ENCODE measurements around the gene STK32C.

DNA sequence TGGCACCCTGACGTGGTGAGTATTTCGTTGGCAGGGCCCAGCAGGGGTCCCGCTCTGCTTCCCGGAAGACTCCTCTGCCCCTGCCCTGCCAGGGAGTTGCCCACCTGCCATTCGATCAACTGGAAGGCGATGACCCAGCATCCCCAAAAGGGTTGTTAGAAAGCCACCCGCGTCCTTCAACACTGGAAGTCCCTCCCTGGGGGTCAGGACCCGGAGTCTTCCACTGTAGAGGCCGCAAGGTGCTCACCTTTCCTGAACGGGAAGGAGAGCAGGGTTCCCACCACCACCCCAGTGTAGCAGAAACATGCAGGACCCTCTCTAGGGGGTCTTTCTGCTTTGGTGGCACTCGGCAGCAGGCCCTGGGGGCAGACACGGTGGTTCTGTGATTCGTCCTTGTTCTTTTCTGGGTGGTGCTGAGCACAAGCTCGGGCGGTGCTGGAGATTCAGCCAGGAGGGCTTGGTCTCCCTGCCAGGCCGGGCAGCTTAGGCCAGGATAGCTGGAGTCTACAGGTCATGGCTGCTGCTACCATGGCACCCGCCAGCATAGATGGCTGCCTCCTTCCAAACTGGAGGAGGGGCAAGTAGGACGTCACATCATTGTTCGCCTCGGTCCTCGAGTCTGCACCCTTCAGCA is 140.6 kb downstream of the STK32C start:
- TF ChIP-seq, protein P1, sequence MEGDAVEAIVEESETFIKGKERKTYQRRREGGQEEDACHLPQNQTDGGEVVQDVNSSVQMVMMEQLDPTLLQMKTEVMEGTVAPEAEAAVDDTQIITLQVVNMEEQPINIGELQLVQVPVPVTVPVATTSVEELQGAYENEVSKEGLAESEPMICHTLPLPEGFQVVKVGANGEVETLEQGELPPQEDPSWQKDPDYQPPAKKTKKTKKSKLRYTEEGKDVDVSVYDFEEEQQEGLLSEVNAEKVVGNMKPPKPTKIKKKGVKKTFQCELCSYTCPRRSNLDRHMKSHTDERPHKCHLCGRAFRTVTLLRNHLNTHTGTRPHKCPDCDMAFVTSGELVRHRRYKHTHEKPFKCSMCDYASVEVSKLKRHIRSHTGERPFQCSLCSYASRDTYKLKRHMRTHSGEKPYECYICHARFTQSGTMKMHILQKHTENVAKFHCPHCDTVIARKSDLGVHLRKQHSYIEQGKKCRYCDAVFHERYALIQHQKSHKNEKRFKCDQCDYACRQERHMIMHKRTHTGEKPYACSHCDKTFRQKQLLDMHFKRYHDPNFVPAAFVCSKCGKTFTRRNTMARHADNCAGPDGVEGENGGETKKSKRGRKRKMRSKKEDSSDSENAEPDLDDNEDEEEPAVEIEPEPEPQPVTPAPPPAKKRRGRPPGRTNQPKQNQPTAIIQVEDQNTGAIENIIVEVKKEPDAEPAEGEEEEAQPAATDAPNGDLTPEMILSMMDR (IDR thresholded peaks at IDR 0.05), result no peak
- TF ChIP-seq POLR2AphosphoS5 (IDR thresholded peaks at IDR 0.05), result no peak
- no peak for TF ChIP-seq POLR2A (IDR thresholded peaks at IDR 0.05)

Data from upper lobe of left lung (tissue), 4 donors.